PC-3 (cell line): Measurements from ENCODE around the gene PRKCQ.

ENCODE experiments used
- CTCF ChIP-seq: fragments of 300-600 bp; sonication (generic); conservative IDR thresholded peaks from 2 replicates; pipeline ENCODE4 v1.5.1; 2017; ENCODE audit warnings: antibody characterized with exemption, low read depth, mild to moderate bottlenecking, low read length
- EZH2 ChIP-seq: fragments of 300-600 bp; sonication (generic); IDR thresholded peaks from one replicate; pipeline ENCODE4 v1.6.1; 2017; ENCODE audit warnings: antibody characterized with exemption, mild to moderate bottlenecking, low read length; ENCODE audit not compliant: unreplicated experiment
- EZH2phosphoT487 ChIP-seq: fragments of 300-600 bp; sonication (generic); IDR thresholded peaks from 2 replicates; pipeline ENCODE4 v1.6.1; 2018; ENCODE audit warnings: mild to moderate bottlenecking, antibody characterized with exemption, low read length, borderline replicate concordance

DNA sequence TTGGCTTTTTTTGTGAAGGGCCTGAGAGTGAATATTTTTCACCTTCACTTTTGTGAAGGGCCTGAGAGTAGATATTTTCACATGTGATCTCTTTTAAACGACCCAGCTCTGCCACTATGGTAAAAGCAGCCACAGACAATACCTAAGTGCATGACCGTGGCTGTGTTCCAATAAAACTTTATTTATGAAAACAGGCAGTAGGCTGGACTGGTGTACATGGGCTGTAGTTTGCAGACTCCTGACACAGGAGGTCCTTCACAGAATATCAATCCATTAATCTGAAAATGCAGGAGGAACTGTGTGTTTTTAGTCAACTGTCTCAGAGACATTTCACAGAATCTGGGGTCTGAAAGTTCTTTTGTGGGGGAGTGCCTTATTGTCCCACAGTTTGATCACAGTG is 186.9 kb downstream of the PRKCQ start:
- no peak for TF ChIP-seq CTCF
- TF ChIP-seq EZH2: no peak
- TF ChIP-seq EZH2phosphoT487: no peak
